CD14-positive monocyte (primary cell): Measurements from ENCODE around the gene EMC8. TPM values are rescaled to one million over a fixed set of nuclear protein-coding genes. Genes with fewer than 3 reads are reported as not detected.

Experiments used
- DNase-seq, 3 donors: peaks; one replicate each; pipeline ENCODE4 v3.0.0-alpha.2; 2011 to 2022
- H2AFZ ChIP-seq: 2 replicates; pipeline ENCODE4 v1.6.0; 2012; ENCODE audit warnings: mild to moderate bottlenecking, low read depth, low read length, inconsistent platforms; ENCODE audit not compliant: insufficient read depth, poor library complexity, severe bottlenecking
- H3K27ac ChIP-seq, 2 donors: 1 replicate in 1 of 2; 2 replicates in 1 of 2; pipeline ENCODE4 v1.5.1; 2012 to 2013; ENCODE audit warnings: low read length in 2 of 2, control low read depth in 1 of 2, inconsistent platforms in 1 of 2, low read depth in 1 of 2, mild to moderate bottlenecking in 1 of 2
- H3K27me3 ChIP-seq, 2 donors: one replicate each; pipeline versions ENCODE4 v1.6.0 to v1.6.1; 2011 to 2013; ENCODE audit warnings: low read length in 2 of 2; ENCODE audit not compliant: control insufficient read depth in 2 of 2, insufficient read depth in 2 of 2
- H3K36me3 ChIP-seq, 2 donors: replicated peaks in 1 of 2; 1 replicate in 1 of 2; 2 replicates in 1 of 2; pipeline versions ENCODE4 v1.5.1 to v1.6.1; 2012 to 2013; ENCODE audit warnings: low read length in 2 of 2, control low read depth in 1 of 2, inconsistent platforms in 1 of 2, mild to moderate bottlenecking in 1 of 2; ENCODE audit not compliant: insufficient read depth in 2 of 2, control insufficient read depth in 1 of 2
- H3K4me1 ChIP-seq, 2 donors: 1 replicate in 1 of 2; 2 replicates in 1 of 2; pipeline versions ENCODE4 v1.5.1 to v1.6.1; 2012 to 2013; ENCODE audit warnings: low read length in 2 of 2, control low read depth in 1 of 2, inconsistent platforms in 1 of 2, mild to moderate bottlenecking in 1 of 2, moderate library complexity in 1 of 2; ENCODE audit not compliant: insufficient read depth in 2 of 2, control insufficient read depth in 1 of 2
- H3K4me2 ChIP-seq: replicated peaks from 2 replicates; pipeline ENCODE3; 2012; ENCODE audit warnings: low read length, moderate library complexity, mild to moderate bottlenecking; ENCODE audit not compliant: poor library complexity, severe bottlenecking; ENCODE audit errors: extremely low read depth
- H3K4me3 ChIP-seq, 3 experiments: fragments of 200-600 bp in 1 of 3; sonication (generic) in 1 of 3; replicated peaks in 1 of 3; 1 replicate in 2 of 3; 2 replicates in 1 of 3; pipeline ENCODE4 v1.5.1; 2011 to 2013; ENCODE audit warnings: low read length in 3 of 3, mild to moderate bottlenecking in 3 of 3, control low read depth in 2 of 3, low read depth in 2 of 3, inconsistent platforms in 1 of 3, moderate library complexity in 1 of 3
- H3K79me2 ChIP-seq: 2 replicates; pipeline ENCODE4 v1.6.0; 2012; ENCODE audit warnings: mild to moderate bottlenecking, control low read depth, inconsistent platforms, low read length, moderate library complexity; ENCODE audit not compliant: insufficient read depth
- H3K9ac ChIP-seq: 2 replicates; pipeline ENCODE4 v1.6.0; 2017; ENCODE audit warnings: low read length, mild to moderate bottlenecking; ENCODE audit not compliant: insufficient read depth, poor library complexity, severe bottlenecking
- H3K9me3 ChIP-seq, 2 donors: replicated peaks in 1 of 2; 1 replicate in 1 of 2; 2 replicates in 1 of 2; pipeline versions ENCODE4 v1.5.1 to v1.6.1; 2012 to 2013; ENCODE audit warnings: low read length in 2 of 2, control low read depth in 1 of 2; ENCODE audit not compliant: control insufficient read depth in 1 of 2, insufficient read depth in 1 of 2
- H4K20me1 ChIP-seq: 2 replicates; pipeline ENCODE4 v1.6.0; 2012; ENCODE audit warnings: mild to moderate bottlenecking, low read length, control low read depth, moderate library complexity; ENCODE audit not compliant: insufficient read depth
- H3K27ac Mint-ChIP-seq, 7 donors: one replicate each; pipeline ENCODE4 v1.8.0; 2020; ENCODE audit warnings: mild to moderate bottlenecking in 7 of 7, mixed read lengths in 7 of 7, moderate library complexity in 6 of 7, inconsistent platforms in 2 of 7
- H3K27me3 Mint-ChIP-seq, 3 donors: one replicate each; pipeline ENCODE4 v1.8.0; 2021 to 2022; ENCODE audit warnings: low read depth in 3 of 3, mild to moderate bottlenecking in 3 of 3, mixed read lengths in 3 of 3, moderate library complexity in 3 of 3, inconsistent platforms in 1 of 3
- H3K36me3 Mint-ChIP-seq, 2 donors: one replicate each; pipeline ENCODE4 v1.8.0; 2020; ENCODE audit warnings: mixed read lengths in 2 of 2, inconsistent platforms in 1 of 2, mild to moderate bottlenecking in 1 of 2
- H3K4me1 Mint-ChIP-seq: one replicate; pipeline ENCODE4 v1.8.0; 2020; ENCODE audit warnings: mild to moderate bottlenecking, mixed read lengths
- H3K4me3 Mint-ChIP-seq, 2 donors: one replicate each; pipeline ENCODE4 v1.8.0; 2020; ENCODE audit warnings: mild to moderate bottlenecking in 2 of 2, mixed read lengths in 2 of 2, moderate library complexity in 1 of 2
- H3K9me3 Mint-ChIP-seq, 7 donors: one replicate each; pipeline ENCODE4 v1.8.0; 2020 to 2022; ENCODE audit warnings: mixed read lengths in 7 of 7, mild to moderate bottlenecking in 6 of 7, moderate library complexity in 6 of 7, inconsistent platforms in 2 of 7
- CTCF ChIP-seq: fragments of 200-600 bp; IDR thresholded peaks from one replicate; pipeline ENCODE4 v1.8.0; 2022; ENCODE audit warnings: antibody characterized with exemption, mild to moderate bottlenecking
- WGBS: methylation state at CpG from one replicate; pipeline ENCODE4 v1.1.5; 2013; ENCODE audit warnings: missing lambda C conversion rate; ENCODE audit not compliant: insufficient coverage; 5-methylcytosine and 5-hydroxymethylcytosine counted together
- intact Hi-C, 2 donors: fragments of 100-400 bp; cut with micrococcal nuclease; formaldehyde crosslinking; loops; one replicate each; pipeline versions ENCODE4 v1.15.0 to v1.15.1; 2023
- polyA plus RNA-seq, 3 donors: library from polyadenylated mRNA; depleted of rRNA in 1 of 3; unstranded in 2 of 3; stranded (reverse) in 1 of 3; fragments of 300-500 nt in 2 of 3; fragments of >200 nt in 1 of 3; fragmentation: Illumina TruSeq in 2 of 3; gene quantifications; 1 replicate in 2 of 3; 2 replicates in 1 of 3; pipeline ENCODE4 v1.2.3, GENCODE V29; 2012 to 2021

Gene EMC8
- polyA plus RNA-seq, 3 donors: 28.2 to 30.0 (median 29.9) TPM

DNA sequence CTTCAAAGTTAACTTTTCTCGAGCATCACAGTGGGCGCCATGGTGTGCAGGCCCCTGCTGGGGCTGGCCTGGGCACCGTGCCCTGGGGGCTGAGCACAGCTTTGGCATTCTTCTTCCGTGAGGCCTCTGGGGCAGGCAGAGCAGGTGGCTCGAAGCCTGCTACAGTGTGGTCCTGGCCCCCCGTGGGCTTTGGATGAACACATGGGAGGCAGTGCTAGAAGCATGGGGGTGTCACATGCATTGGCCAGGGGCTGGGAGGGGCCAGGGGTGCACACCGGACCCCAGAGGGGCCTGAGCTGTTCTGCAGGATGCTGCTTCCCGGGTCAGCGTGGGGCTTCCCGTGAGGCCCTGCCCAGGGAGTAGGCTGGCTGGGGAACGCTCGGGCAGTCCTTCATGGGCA is 36.4 kb downstream of the EMC8 start:
- Mint-ChIP-seq H3K36me3 (no peaks in the 10 kb centered on the region), H3K27ac (no peak overlapping the region), H3K4me1 (peaks cover 68% of the 10 kb centered on the region), H3K4me3 (no peak overlapping the region), H3K27me3 (peaks cover 6 to 18% (median 11%) of the 10 kb centered on the region in 3 donors), H3K9me3 (peaks cover 0 to 6% (median 2%) of the 10 kb centered on the region in 7 donors)
- Histone ChIP-seq H2AFZ (no peak overlapping the region), H3K4me3 (peak overlapping the region in 1 of 3 experiments; percentile 59), H3K4me1 (peaks cover 64 to 72% of the 10 kb centered on the region in 2 donors), H3K4me2 (no peak overlapping the region), H3K27me3 (no peaks in the 10 kb centered on the region), H3K79me2 (no peaks in the 10 kb centered on the region), H3K9ac (no peak overlapping the region), H3K9me3 (no peaks in the 10 kb centered on the region), H4K20me1 (no peaks in the 10 kb centered on the region), H3K27ac (no peak overlapping the region), H3K36me3 (no peaks in the 10 kb centered on the region)
- no peak for DNase-seq
- TF ChIP-seq CTCF: no peak
- WGBS: 95% methylated on average over 12 of the region's 12 CpGs
- intact Hi-C loops: no loop called here

- H3K4me1 ChIP-seq: peaks cover 58 to 74% of the 10 kb centered on the region in 2 donors
- peak overlapping the region in 1 of 2 donors; percentile 46 for H3K4me3 Mint-ChIP-seq
- 11% methylated on average over 6 of the region's 6 CpGs for WGBS
- no peaks in the 10 kb centered on the region for H3K36me3 Mint-ChIP-seq
- peak overlapping the region; percentile 46 for H2AFZ ChIP-seq
- H3K4me2 ChIP-seq: peak overlapping the region; percentile 52
- peaks cover 0 to 6% (median 2%) of the 10 kb centered on the region in 7 donors for H3K9me3 Mint-ChIP-seq
- no peaks in the 10 kb centered on the region for H3K36me3 ChIP-seq
- H3K9ac ChIP-seq: peak overlapping the region; percentile 15
- peak; percentile 48 to 78 (median 66) for DNase-seq
- H3K27me3 Mint-ChIP-seq: peaks cover 5 to 18% (median 13%) of the 10 kb centered on the region in 3 donors
- peak overlapping the region in 1 of 3 experiments; percentile 59 for H3K4me3 ChIP-seq
- peaks cover 67% of the 10 kb centered on the region for H3K4me1 Mint-ChIP-seq
- no peaks in the 10 kb centered on the region for H4K20me1 ChIP-seq
- no peaks in the 10 kb centered on the region for H3K27me3 ChIP-seq
- intact Hi-C loops: no loop called here
- peak overlapping the region; percentile 37 to 69 for H3K27ac ChIP-seq
- no peaks in the 10 kb centered on the region for H3K79me2 ChIP-seq
- peak overlapping the region in 6 of 7 donors; percentile 49 to 79 (median 71) for H3K27ac Mint-ChIP-seq
- TF ChIP-seq CTCF: no peak
- no peaks in the 10 kb centered on the region for H3K9me3 ChIP-seq
Measured at GRCh38 chr16:85761861-85762260, 37.5 kb downstream of the EMC8 start.
